GM21576 (cell line): Measurements from ENCODE around the gene CD300C.
"Not testable (repeated sequence)": the region's sequence is repeated elsewhere in the genome, so short reads cannot be mapped to it uniquely, and the experiment has no call there.

Experiments
- ATAC-seq: cut with Tn5 transposase; IDR thresholded peaks from one replicate; pipeline ENCODE4 v1.9.1; 2021; ENCODE audit warnings: mild to moderate bottlenecking, moderate library complexity; ENCODE audit not compliant: unreplicated experiment

CD300C gene

GRCh38 chr17:74545843-74546230 is at the start of gene CD300C:
TSS of gene CD300C (minus strand) at chr17:74546115. CDS start at chr17:74545782, 333 bp downstream.
- ATAC-seq = no peak

- no peak for ATAC-seq
Observed at GRCh38 chr17:74595037-74595750, 49.3 kb upstream of the CD300C start.

GRCh38 chr17:74592087-74592990 is 46.4 kb upstream of the CD300C start, which contains the start of gene CD300LD:
TSS of gene CD300LD (minus strand) at chr17:74592283. CDS start at chr17:74592202, 81 bp downstream.
- ATAC-seq = no peak

- ATAC-seq = no peak
Observed at GRCh38 chr17:74591503-74591902, 45.6 kb upstream of the CD300C start.

GRCh38 chr17:74585711-74586110 is 39.8 kb upstream of the CD300C start:
- no peak for ATAC-seq

- no peak for ATAC-seq
Observed at GRCh38 chr17:74584292-74585060, 38.6 kb upstream of the CD300C start.

- ATAC-seq = no peak
Observed at GRCh38 chr17:74582633-74583032, 36.7 kb upstream of the CD300C start.

- ATAC-seq = no peak
Observed at GRCh38 chr17:74579900-74580299, 34.0 kb upstream of the CD300C start.

GRCh38 chr17:74578979-74579378 is 33.1 kb upstream of the CD300C start:
- no peak for ATAC-seq

GRCh38 chr17:74574489-74575142 is 28.7 kb upstream of the CD300C start:
- no peak for ATAC-seq

GRCh38 chr17:74573635-74574034 is 27.7 kb upstream of the CD300C start:
- not testable (repeated sequence) for ATAC-seq

GRCh38 chr17:74573169-74573568 is 27.3 kb upstream of the CD300C start:
- ATAC-seq = no peak

GRCh38 chr17:74571621-74572270 is 25.8 kb upstream of the CD300C start:
- ATAC-seq = no peak

- no peak for ATAC-seq
Observed at GRCh38 chr17:74569020-74570003, 23.4 kb upstream of the CD300C start.

GRCh38 chr17:74568106-74568873 is 22.4 kb upstream of the CD300C start:
- no peak for ATAC-seq

GRCh38 chr17:74567397-74567796 is 21.5 kb upstream of the CD300C start, which contains the start of gene CD300H:
TSS of gene CD300H (minus strand) at chr17:74567509.
- no peak for ATAC-seq

- no peak for ATAC-seq
Observed at GRCh38 chr17:74566132-74566753, 20.3 kb upstream of the CD300C start.

- no peak for ATAC-seq
Observed at GRCh38 chr17:74565126-74565525, 19.2 kb upstream of the CD300C start.
